Thoracic aorta (tissue), 2 donors: ENCODE results near the gene NEU4. TPM values are rescaled to one million over a fixed set of nuclear protein-coding genes. Genes with fewer than 3 reads are reported as not detected.

ENCODE experiments used
- ATAC-seq: fragments of 150-250 bp; one replicate; pipeline ENCODE4 v1.8.0; 2017; ENCODE audit warnings: low read depth; ENCODE audit not compliant: insufficient number of reproducible peaks, low FRiP score
- DNase-seq: peaks from one replicate; pipeline ENCODE4 v3.0.0-alpha.2; 2020; ENCODE audit warnings: low spot score
- H3K27ac ChIP-seq, 2 donors: fragments of 200-600 bp; sonication (generic); 1 replicate in 1 of 2; 2 replicates in 1 of 2; pipeline ENCODE4 v1.5.1; 2016; ENCODE audit warnings: mild to moderate bottlenecking in 2 of 2, moderate library complexity in 2 of 2
- H3K27me3 ChIP-seq: fragments of 200-600 bp; sonication (generic); replicated peaks from 2 replicates; pipeline ENCODE4 v1.6.0; 2016; ENCODE audit warnings: mild to moderate bottlenecking; ENCODE audit not compliant: insufficient read depth
- H3K36me3 ChIP-seq: fragments of 200-600 bp; sonication (generic); one replicate; pipeline ENCODE4 v1.5.1; 2016
- H3K4me1 ChIP-seq, 2 donors: fragments of 200-600 bp; sonication (generic); 1 replicate in 1 of 2; 2 replicates in 1 of 2; pipeline versions ENCODE4 v1.5.1 to v1.6.0; 2016; ENCODE audit warnings: low read depth in 2 of 2, mild to moderate bottlenecking in 1 of 2; ENCODE audit not compliant: control insufficient read depth in 1 of 2
- H3K4me3 ChIP-seq: fragments of 200-600 bp; sonication (generic); 2 replicates; pipeline ENCODE4 v1.5.1; 2016; ENCODE audit warnings: mild to moderate bottlenecking
- H3K9me3 ChIP-seq: fragments of 200-600 bp; sonication (generic); 2 replicates; pipeline ENCODE4 v1.5.1; 2016
- total RNA-seq, 2 donors: library from RNA; depleted of rRNA; stranded (reverse); fragments of >200 nt; gene quantifications; one replicate each; pipeline versions ENCODE4 v1.1.0 to v1.2.3, GENCODE V29; 2016
- TF ChIP-seq, protein P1 (sequence below): fragments of 200-600 bp; sonication (generic); IDR thresholded peaks from one replicate; pipeline ENCODE4 v1.5.1; 2019; ENCODE audit warnings: antibody characterized with exemption

The NEU4 gene
- total RNA-seq, 2 donors from 2014 or later = 5.4 to 22.0 TPM

DNA sequence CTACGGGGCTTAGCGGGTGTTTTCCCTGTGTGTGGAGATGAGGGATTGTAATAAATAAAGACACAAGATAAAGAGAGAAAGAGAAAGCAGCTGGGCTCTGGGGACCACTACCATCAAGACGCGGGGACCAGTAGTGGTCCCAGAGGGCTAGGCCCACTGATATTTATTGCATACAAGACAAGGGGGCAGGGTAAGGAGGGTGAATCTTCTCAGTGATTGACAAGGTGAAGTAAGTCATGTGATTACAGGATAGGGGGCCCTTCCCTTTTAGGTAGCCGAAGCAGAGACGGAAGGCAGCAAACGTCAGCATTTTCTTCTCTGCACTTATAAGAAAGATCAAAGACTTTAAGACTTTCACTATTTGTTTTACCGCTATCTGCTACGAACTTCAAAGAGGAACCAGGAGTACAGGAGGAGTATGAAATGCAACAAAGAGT is 36.9 kb upstream of the NEU4 start:
- Histone ChIP-seq H3K9me3 (no peaks in the 10 kb centered on the region), H3K27me3 (no peaks in the 10 kb centered on the region), H3K27ac (no peak overlapping the region), H3K4me3 (no peak overlapping the region), H3K4me1 (no peaks in the 10 kb centered on the region), H3K36me3 (no peaks in the 10 kb centered on the region)
- no peak for ATAC-seq
- DNase-seq = no peak
- TF ChIP-seq, protein P1, sequence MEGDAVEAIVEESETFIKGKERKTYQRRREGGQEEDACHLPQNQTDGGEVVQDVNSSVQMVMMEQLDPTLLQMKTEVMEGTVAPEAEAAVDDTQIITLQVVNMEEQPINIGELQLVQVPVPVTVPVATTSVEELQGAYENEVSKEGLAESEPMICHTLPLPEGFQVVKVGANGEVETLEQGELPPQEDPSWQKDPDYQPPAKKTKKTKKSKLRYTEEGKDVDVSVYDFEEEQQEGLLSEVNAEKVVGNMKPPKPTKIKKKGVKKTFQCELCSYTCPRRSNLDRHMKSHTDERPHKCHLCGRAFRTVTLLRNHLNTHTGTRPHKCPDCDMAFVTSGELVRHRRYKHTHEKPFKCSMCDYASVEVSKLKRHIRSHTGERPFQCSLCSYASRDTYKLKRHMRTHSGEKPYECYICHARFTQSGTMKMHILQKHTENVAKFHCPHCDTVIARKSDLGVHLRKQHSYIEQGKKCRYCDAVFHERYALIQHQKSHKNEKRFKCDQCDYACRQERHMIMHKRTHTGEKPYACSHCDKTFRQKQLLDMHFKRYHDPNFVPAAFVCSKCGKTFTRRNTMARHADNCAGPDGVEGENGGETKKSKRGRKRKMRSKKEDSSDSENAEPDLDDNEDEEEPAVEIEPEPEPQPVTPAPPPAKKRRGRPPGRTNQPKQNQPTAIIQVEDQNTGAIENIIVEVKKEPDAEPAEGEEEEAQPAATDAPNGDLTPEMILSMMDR = no peak

DNA sequence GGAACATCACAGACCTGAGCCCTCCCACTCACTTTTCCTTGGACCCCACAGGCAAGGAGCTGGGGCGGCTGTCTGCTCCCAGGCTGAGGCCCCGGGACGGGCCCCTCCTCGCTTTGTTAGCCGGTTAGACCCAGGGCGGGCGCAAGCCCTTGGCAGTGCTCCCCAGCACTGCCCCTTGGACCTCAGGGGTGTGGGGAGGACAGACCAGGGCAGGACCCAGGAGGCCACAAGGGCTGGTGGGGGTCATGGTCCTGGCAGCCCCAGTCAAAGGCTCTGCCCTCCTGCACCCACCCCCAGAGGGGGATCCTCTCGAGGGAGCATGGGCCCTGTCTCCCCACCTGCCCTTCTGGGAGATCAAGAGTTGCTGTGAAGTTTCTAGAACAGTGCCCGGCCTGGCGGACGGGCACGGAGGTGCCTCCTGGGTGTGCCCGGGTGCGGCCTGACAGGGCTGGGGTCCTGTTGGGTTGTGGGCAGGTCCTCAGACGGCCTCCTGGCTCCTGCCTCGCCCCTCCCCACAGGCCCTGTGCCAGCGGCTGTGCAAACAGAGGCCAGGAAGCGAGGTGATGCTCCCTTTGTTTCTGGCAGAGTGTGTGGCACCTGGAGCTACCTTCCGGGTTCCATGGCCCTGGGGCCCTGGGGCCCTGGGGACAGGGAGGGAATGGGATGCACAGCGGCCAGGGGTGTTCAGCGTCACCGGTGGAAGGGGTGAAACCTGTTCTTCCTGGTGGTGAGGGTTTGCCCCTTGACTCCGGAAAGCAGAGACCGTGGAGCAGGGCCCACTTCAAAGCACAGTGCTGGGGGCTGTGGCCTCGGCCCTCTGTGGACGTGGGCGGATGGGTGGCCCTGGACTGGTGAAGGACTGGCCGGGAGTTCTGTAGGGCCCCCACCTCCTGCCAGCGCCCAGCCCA is 35.2 kb upstream of the NEU4 start:
- DNase-seq (no peak), ATAC-seq (no peak)
- Histone ChIP-seq H3K27ac (no peak overlapping the region), H3K27me3 (no peaks in the 10 kb centered on the region), H3K36me3 (no peaks in the 10 kb centered on the region), H3K4me3 (no peak overlapping the region), H3K4me1 (no peaks in the 10 kb centered on the region), H3K9me3 (no peaks in the 10 kb centered on the region)
- TF ChIP-seq, protein P1 = no peak

DNA sequence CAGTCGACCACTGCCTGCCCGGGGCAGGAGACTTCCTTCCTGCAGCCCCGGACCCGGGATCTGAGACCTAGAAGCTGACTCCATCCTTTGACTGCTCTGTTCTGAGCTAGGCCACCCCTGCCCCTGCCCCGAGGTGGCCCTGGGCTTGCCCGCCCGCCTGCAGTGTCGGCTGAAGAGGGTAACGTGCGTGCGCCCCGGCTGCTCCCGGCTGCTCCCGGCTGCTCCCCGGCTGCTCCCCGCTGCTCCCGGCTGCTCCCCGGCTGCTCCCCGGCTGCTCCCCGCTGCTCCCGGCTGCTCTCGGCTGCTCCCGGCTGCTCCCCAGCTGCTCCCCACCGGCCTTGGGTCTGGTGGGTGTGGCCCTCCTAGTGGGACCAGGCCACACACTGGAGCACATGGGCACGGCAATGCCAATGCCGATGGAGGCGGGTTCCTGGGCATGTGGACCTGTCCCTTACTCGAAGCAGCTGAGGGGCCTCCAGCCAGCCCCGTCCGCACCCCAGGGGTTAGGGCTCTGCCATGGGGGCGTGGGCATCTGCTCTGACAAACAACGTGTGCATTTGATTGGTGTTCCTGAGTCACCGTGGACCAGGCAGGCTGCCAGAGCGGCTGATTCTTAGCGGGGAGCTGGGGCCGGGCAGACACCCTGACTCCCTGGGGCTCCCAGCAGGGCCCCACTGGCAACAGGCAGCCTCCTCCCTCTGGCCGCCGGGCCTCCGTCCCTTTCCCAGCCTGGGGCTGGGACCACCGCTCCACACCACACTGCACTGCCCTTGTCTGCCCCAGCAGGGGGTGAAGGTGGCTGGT is 34.4 kb upstream of the NEU4 start:
- H3K4me3 ChIP-seq = no peak overlapping the region
- no peak overlapping the region for H3K27ac ChIP-seq
- ATAC-seq (no peak), DNase-seq (no peak)
- H3K36me3 ChIP-seq = no peaks in the 10 kb centered on the region
- TF ChIP-seq, protein P1 = no peak
- H3K4me1 ChIP-seq = no peaks in the 10 kb centered on the region
- no peaks in the 10 kb centered on the region for H3K9me3 ChIP-seq
- no peaks in the 10 kb centered on the region for H3K27me3 ChIP-seq

DNA sequence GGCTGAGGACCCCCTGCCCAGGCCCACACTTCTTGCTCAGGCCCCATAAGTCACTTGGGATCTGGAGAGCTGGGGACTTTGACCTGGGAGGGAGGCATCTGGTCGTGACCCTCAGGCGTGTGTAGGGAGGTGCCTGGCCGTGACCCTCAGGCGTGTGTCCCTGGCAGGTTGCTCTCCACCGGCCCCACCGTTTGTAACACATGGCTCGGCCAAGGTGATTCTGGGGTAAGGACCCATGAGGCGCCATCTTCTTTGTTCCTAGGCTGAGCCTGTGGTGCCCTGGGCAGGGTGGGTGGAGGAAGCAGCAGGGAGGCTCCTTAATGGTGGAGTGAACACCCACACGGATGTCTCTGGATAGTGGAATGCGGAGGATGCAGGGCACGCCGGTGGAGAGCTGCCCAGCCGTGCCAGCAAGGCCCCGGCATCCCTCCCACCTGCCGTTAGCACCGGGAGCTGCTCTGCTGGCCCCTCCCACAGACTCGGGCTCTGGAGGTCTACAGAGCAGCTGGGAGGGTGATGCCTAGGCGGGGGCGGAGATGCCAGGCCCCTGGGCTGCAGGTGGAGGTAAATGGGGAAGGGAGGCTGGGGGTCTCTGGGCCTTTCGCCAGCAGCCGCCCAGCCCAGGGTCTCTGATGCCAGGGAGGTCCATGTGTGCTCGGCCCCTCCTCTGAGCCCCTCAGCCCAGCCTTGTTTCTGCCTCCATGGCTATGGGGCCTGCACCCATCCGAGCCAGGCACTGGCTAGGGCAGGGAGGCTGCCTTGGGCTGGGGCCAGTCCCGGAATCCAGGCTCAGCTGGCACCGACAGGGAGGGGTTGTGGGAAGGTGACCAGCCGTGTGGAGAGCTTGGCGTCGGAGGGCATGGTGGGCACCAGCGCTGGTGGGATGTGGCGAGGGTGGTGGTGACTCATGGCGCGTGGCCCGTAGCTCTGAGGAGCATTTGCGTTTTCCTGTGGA is 33.5 kb upstream of the NEU4 start:
- Histone ChIP-seq H3K27me3 (no peaks in the 10 kb centered on the region), H3K36me3 (no peaks in the 10 kb centered on the region), H3K4me3 (no peak overlapping the region), H3K9me3 (no peaks in the 10 kb centered on the region), H3K27ac (no peak overlapping the region), H3K4me1 (no peaks in the 10 kb centered on the region)
- DNase-seq = no peak
- no peak for ATAC-seq
- TF ChIP-seq, protein P1 = no peak
